GM23248 (cell line): ENCODE data around the gene PDLIM7.

Experiments used
- EZH2 ChIP-seq: fragments of 200-600 bp; sonication (generic); IDR thresholded peaks from 2 replicates; pipeline ENCODE4 v1.6.1; 2018; ENCODE audit warnings: antibody characterized with exemption, mild to moderate bottlenecking; ENCODE audit not compliant: insufficient read depth, poor library complexity, severe bottlenecking
- EZH2phosphoT487 ChIP-seq: fragments of 200-600 bp; sonication (generic); IDR thresholded peaks from 2 replicates; pipeline ENCODE4 v1.6.1; 2018; ENCODE audit warnings: antibody characterized with exemption, moderate library complexity, mild to moderate bottlenecking, low read depth; ENCODE audit not compliant: insufficient read depth

DNA sequence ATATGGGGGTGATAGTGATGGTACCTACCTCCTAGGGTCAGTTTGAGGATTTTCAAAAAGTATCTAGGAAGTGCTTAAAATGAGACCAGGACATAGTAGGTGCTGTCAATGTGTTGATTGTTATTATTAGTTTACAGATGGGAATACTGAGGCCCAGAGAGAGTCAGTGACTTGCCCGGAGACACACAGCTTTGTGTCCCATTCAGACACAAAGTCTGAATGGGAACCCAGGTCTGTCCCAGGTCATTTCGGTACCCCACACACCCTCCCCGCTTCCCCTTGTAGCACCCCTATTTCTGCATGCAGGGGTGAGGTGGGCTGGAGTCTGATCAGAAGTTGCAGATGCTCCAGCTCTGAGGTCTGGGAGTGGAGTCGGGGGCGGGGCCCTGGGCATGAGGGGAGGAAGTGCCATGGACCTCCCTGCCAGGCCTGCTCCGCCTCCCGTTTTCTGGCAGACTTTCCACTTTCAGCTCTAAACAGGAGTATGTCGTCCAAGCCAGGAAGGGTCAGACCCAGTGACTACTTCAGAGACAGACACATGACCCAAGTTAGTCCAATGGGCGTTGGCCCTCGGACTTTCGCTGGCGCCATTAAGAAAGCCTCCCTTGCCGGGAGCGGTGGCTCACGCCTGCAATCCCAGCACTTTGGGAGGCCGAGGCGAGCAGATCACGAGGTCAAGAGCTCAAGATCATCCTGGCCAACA lies 20.7 kb downstream of the PDLIM7 start:
- TF ChIP-seq EZH2 (no peak), EZH2phosphoT487 (no peak)
